Testis (tissue), 3 donors: ENCODE data around the gene FLYWCH1. TPM values are rescaled to one million over a fixed set of nuclear protein-coding genes. Genes with fewer than 3 reads are reported as not detected.

Source experiments
- DNase-seq: peaks from one replicate; pipeline ENCODE4 v3.0.0-alpha.2; 2019
- H3K27ac ChIP-seq, 2 donors: fragments of 200-600 bp; sonication (generic); one replicate each; pipeline ENCODE4 v1.5.1; 2019
- H3K27me3 ChIP-seq: fragments of 200-600 bp; sonication (generic); one replicate; pipeline ENCODE4 v1.5.1; 2019
- H3K36me3 ChIP-seq: fragments of 200-600 bp; sonication (generic); one replicate; pipeline ENCODE4 v1.5.1; 2017; ENCODE audit warnings: low read depth; ENCODE audit errors: missing control alignments
- H3K4me1 ChIP-seq: fragments of 200-600 bp; sonication (generic); one replicate; pipeline ENCODE4 v1.5.1; 2019
- H3K4me3 ChIP-seq, 2 donors: fragments of 200-600 bp; sonication (generic); one replicate each; pipeline ENCODE4 v1.5.1; 2017 to 2019
- H3K9me3 ChIP-seq: fragments of 200-600 bp; sonication (generic); one replicate; pipeline ENCODE4 v1.5.1; 2017
- CTCF ChIP-seq, 3 experiments: fragments of 450-650 bp in 2 of 3; fragments of 200-600 bp in 1 of 3; sonication (generic) in 1 of 3; IDR thresholded peaks; one replicate each; pipeline ENCODE4 v1.5.1; 2016 to 2019; ENCODE audit warnings: antibody characterized with exemption in 3 of 3, mild to moderate bottlenecking in 2 of 3, moderate library complexity in 1 of 3
- POLR2A ChIP-seq: fragments of 450-650 bp; IDR thresholded peaks from one replicate; pipeline ENCODE4 v1.6.1; 2017; ENCODE audit warnings: antibody characterized with exemption, mild to moderate bottlenecking, moderate library complexity
- WGBS, 2 donors: methylation state at CpG; one replicate each; pipeline ENCODE4 v1.1.5; 2018; 5-methylcytosine and 5-hydroxymethylcytosine counted together
- intact Hi-C: fragments of 100-400 bp; cut with DNase I; formaldehyde crosslinking; loops from one replicate; pipeline ENCODE4 v1.15.1; 2023; ENCODE audit warnings: low total_unique reads
- polyA plus RNA-seq: library from polyadenylated mRNA; stranded (reverse); fragments of 350-450 nt; fragmentation: Illumina TruSeq; extraction: RNeasy Lipid Tissue Mini Kit (QIAGEN cat#74804); gene quantifications from one replicate; pipeline ENCODE4 v1.2.3, GENCODE V29; 2014; ENCODE audit warnings: low read depth, low replicate concordance; ENCODE audit not compliant: insufficient read depth
- total RNA-seq, 2 donors: library from RNA; depleted of rRNA; stranded (reverse); fragments of >200 nt; gene quantifications; one replicate each; pipeline ENCODE4 v1.2.3, GENCODE V29; 2016

Gene FLYWCH1
- total and polyA plus RNA-seq, 3 donors from 2014 or later, result 12.5 to 31.0 (median 26.7) TPM

DNA sequence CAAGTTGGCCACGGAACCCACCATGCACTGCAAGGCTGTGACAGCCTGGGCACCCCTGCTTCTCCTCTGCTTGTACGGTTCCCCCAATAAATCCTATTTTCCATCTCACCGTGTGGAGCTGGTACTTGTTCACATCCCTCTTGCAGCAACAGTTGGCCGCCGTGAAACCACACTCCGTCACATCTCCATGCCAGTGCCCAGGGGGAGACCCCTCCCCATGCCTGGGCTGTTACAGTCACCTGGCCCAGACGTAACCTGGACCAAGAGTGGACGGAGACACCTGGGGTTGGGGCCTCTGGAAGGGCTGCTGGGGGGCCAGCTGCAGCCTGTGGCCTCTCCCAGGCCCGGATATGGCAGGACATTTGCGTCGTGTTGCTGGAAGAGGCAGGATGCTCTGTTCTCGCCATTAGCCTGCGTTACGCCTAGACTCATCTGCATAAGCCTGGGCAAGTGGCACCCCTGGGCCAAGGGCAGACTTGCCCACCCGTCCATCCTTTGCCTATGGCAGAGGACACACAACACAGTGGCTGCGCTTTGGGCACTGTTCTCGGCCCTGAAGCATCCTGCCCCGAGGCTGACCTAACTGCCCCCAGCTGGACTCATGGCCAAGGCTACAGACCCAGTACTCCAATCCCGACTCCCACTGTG, 38.1 kb downstream of the FLYWCH1 start:
- Histone ChIP-seq H3K36me3 (no peaks in the 10 kb centered on the region), H3K4me1 (no peaks in the 10 kb centered on the region), H3K4me3 (no peak overlapping the region), H3K27ac (no peak overlapping the region), H3K27me3 (no peaks in the 10 kb centered on the region), H3K9me3 (no peaks in the 10 kb centered on the region)
- 87 to 91% methylated on average over 11 to 19 of the region's 19 CpGs for WGBS, 2 donors
- DNase-seq, result no peak
- intact Hi-C loops, result no loop called here
- TF ChIP-seq POLR2A, result no peak
- TF ChIP-seq CTCF (IDR thresholded peaks at IDR 0.05), result no peak

DNA sequence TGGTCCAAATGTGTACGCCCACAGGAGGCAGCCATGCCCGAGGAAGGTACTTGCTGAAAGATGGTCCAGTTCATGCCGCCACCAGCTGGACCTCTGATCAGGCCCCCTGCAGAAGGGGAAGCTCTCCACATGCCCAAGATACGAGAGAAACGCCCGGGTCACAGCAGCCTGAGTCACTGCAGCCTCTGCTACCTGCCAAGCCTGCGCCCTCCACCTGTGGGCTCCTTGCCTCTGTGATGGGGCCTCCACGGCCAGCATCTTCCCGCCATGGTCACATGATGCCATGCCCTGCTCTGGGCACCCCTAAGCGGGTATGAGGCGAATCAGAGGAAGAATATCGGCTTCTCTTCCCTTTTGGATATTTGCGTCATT, 38.6 kb downstream of the FLYWCH1 start:
- no peak overlapping the region for H3K4me3 ChIP-seq
- H3K27ac ChIP-seq, result no peak overlapping the region
- intact Hi-C loops, result no loop called here
- H3K36me3 ChIP-seq, result no peaks in the 10 kb centered on the region
- no peaks in the 10 kb centered on the region for H3K4me1 ChIP-seq
- no peak for TF ChIP-seq POLR2A
- TF ChIP-seq CTCF (IDR thresholded peaks at IDR 0.05), result no peak
- no peak for DNase-seq
- H3K27me3 ChIP-seq, result no peaks in the 10 kb centered on the region
- H3K9me3 ChIP-seq, result no peaks in the 10 kb centered on the region
- WGBS, 2 donors, result 97 to 100% methylated on average over 5 to 13 of the region's 13 CpGs

DNA sequence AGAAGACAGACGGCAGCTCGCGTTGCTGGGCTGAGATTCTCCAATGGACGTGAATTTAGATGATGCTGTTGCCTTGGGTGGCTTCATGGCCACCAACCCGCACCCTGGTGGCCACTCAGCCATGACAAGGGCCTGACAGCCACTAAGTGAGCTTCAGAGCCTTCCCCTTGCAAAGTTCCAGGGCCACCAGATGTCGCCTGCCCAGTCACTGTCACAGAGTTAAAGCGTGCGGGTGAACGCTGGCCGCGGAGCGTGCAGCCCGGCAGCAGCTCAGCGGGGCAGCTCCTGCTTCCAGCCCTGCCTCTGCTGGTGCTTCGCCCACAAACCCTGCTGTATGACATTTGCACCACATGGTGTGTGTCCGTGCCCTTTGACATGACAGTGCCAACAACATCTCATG, 39.0 kb downstream of the FLYWCH1 start:
- Histone ChIP-seq H3K4me1 (no peaks in the 10 kb centered on the region), H3K4me3 (no peak overlapping the region), H3K36me3 (no peaks in the 10 kb centered on the region), H3K27ac (no peak overlapping the region), H3K27me3 (no peaks in the 10 kb centered on the region), H3K9me3 (no peaks in the 10 kb centered on the region)
- intact Hi-C loops, result no loop called here
- DNase-seq, result no peak
- 87 to 90% methylated on average over 12 to 16 of the region's 16 CpGs for WGBS, 2 donors
- TF ChIP-seq POLR2A (no peak), CTCF (IDR thresholded peaks at IDR 0.05) (no peak)

- no peak for TF ChIP-seq CTCF (IDR thresholded peaks at IDR 0.05)
- no peak for TF ChIP-seq POLR2A
- Histone ChIP-seq H3K4me3 (no peak overlapping the region), H3K4me1 (no peaks in the 10 kb centered on the region), H3K36me3 (no peaks in the 10 kb centered on the region), H3K9me3 (no peaks in the 10 kb centered on the region), H3K27ac (no peak overlapping the region), H3K27me3 (no peaks in the 10 kb centered on the region)
- intact Hi-C loops, result no loop called here
- DNase-seq, result no peak
- 79 to 86% methylated on average over 10 to 11 of the region's 11 CpGs for WGBS, 2 donors
Measured at GRCh38 chr16:2952679-2953078, 40.9 kb downstream of the FLYWCH1 start.
